ENCODE data around the gene DHRS3.

Gene DHRS3

DNA sequence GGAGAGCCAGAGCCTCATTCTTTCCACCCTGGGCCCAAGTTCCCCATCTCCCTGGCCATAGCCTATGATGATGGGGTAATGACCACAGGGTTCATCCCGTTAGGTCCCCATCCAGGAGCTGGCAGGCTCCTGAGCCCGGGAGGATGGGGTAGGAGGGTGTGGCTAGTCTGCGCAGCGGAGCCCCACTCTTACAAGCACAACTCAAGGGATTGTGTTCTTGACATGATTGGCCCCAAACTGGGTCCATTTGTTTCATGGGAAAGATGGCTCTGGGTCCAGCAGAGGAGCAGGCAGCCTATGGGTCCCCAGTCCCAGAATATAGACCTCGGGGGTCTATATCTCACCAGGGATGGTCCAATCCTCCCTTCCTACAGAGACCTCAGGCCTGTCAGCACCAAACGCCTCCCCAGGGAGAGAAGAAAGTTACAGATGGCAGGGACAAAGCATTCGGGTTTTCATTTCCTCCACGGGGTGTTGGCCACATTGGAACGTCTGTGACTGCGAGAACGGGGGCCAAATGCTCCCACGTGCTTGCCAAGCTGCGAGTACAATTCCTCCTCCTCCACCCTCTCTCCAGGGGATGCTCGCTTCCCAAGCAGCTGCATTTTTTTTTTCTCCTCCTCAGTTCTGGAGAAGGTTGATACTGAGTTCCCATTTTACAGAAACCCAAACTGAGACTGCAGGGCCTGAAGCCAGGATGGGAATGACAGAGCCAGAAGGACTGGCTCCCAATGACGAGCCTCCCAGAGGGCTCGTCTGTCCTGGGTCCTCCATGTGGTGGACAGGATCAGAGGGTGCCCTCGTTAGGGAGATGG lies 71.0 kb downstream of the DHRS3 start:
- TF ChIP-seq, protein P1, sequence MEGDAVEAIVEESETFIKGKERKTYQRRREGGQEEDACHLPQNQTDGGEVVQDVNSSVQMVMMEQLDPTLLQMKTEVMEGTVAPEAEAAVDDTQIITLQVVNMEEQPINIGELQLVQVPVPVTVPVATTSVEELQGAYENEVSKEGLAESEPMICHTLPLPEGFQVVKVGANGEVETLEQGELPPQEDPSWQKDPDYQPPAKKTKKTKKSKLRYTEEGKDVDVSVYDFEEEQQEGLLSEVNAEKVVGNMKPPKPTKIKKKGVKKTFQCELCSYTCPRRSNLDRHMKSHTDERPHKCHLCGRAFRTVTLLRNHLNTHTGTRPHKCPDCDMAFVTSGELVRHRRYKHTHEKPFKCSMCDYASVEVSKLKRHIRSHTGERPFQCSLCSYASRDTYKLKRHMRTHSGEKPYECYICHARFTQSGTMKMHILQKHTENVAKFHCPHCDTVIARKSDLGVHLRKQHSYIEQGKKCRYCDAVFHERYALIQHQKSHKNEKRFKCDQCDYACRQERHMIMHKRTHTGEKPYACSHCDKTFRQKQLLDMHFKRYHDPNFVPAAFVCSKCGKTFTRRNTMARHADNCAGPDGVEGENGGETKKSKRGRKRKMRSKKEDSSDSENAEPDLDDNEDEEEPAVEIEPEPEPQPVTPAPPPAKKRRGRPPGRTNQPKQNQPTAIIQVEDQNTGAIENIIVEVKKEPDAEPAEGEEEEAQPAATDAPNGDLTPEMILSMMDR (IDR thresholded peaks at IDR 0.05; ENCODE audit: low read depth, low read length, missing control alignments), result no peak
- no peak overlapping the region for H3K4me3 ChIP-seq (ENCODE audit: low read depth, low read length)
- in situ Hi-C loops (cut with HindIII; ENCODE audit: low sequenced_read_pairs), result no loop called here
- no peak for DNase-seq (ENCODE audit: low read depth)

DNA sequence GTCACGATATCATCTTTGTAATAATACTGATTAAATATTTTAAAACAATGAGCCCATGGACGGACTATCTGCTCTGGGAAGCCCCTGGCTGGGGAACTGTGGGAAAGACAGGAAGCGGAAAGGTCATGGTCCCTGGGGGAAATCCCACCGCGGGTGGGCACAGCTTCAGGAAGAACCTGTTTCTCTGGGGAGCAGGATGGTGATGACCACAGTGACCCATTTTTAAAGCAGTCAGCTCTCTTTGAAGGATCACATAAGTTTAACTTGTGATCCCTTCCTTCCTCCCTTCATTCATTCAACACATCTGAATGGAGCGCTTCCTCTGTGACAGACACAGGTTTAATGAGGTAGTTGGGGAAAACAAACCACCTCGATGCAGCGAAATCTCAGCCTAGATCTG lies 73.0 kb downstream of the DHRS3 start:
- TF ChIP-seq, protein P1 (IDR thresholded peaks at IDR 0.05; ENCODE audit: low read depth, low read length, missing control alignments), result no peak
- in situ Hi-C loops (cut with HindIII; ENCODE audit: low sequenced_read_pairs), result no loop called here
- no peak overlapping the region for H3K4me3 ChIP-seq (ENCODE audit: low read depth, low read length)
- DNase-seq (ENCODE audit: low read depth), result no peak

GRCh38 chr1:12544357-12544756 lies 73.7 kb downstream of the DHRS3 start:
- TF ChIP-seq, protein P1 (IDR thresholded peaks at IDR 0.05; ENCODE audit: low read depth, low read length, missing control alignments), result no peak
- DNase-seq (ENCODE audit: low read depth), result no peak
- in situ Hi-C loops (cut with HindIII; ENCODE audit: low sequenced_read_pairs), result no loop called here
- no peak overlapping the region for H3K4me3 ChIP-seq (ENCODE audit: low read depth, low read length)

- in situ Hi-C loops (cut with HindIII; ENCODE audit: low sequenced_read_pairs), result no loop called here
- H3K4me3 ChIP-seq (ENCODE audit: low read depth, low read length), result no peak overlapping the region
- TF ChIP-seq, protein P1 (IDR thresholded peaks at IDR 0.05; ENCODE audit: low read depth, low read length, missing control alignments), result no peak
- DNase-seq (ENCODE audit: low read depth), result no peak
Observed at GRCh38 chr1:12543740-12544154, 74.3 kb downstream of the DHRS3 start.

- no peak for DNase-seq (ENCODE audit: low read depth)
- TF ChIP-seq, protein P1 (IDR thresholded peaks at IDR 0.05; ENCODE audit: low read depth, low read length, missing control alignments), result no peak
- H3K4me3 ChIP-seq (ENCODE audit: low read depth, low read length), result no peak overlapping the region
- in situ Hi-C loops (cut with HindIII; ENCODE audit: low sequenced_read_pairs), result no loop called here
Observed at GRCh38 chr1:12542616-12543592, 75.1 kb downstream of the DHRS3 start.

- H3K4me3 ChIP-seq (ENCODE audit: low read depth, low read length), result no peak overlapping the region
- TF ChIP-seq, protein P1 (IDR thresholded peaks at IDR 0.05; ENCODE audit: low read depth, low read length, missing control alignments), result no peak
- DNase-seq (ENCODE audit: low read depth), result no peak
- in situ Hi-C loops (cut with HindIII; ENCODE audit: low sequenced_read_pairs), result no loop called here
Observed at GRCh38 chr1:12542138-12542465, 75.9 kb downstream of the DHRS3 start.

All from astrocyte of the cerebellum (primary cell).